Measurements from ENCODE around the gene HSD17B12. TPM values are rescaled to one million over a fixed set of nuclear protein-coding genes. Genes with fewer than 3 reads are reported as not detected.
"Not testable (repeated sequence)": the region's sequence is repeated elsewhere in the genome, so short reads cannot be mapped to it uniquely, and the experiment has no call there.

The HSD17B12 gene
- total RNA-seq, 2 donors from 2014 or later: 59.9 to 102 TPM

GRCh38 chr11:43751726-43752125, 71.2 kb downstream of the HSD17B12 start:
- intact Hi-C loops (cut with DNase I): no loop called here
- no peaks in the 10 kb centered on the region for H3K27me3 ChIP-seq (replicated peaks; ENCODE audit: insufficient read depth)

GRCh38 chr11:43756575-43756974, 76.0 kb downstream of the HSD17B12 start:
- no peak for DNase-seq (ENCODE audit: low spot score)
- WGBS: 94% methylated on average over 3 of the region's 3 CpGs
- H3K36me3 ChIP-seq: no peaks in the 10 kb centered on the region
- no peak for TF ChIP-seq POLR2AphosphoS5 (IDR thresholded peaks at IDR 0.05)
- TF ChIP-seq POLR2A (IDR thresholded peaks at IDR 0.05): no peak
- no peak for TF ChIP-seq CTCF (IDR thresholded peaks at IDR 0.05)
- no peaks in the 10 kb centered on the region for H3K4me1 ChIP-seq (replicated peaks)
- no peak overlapping the region for H3K4me3 ChIP-seq
- intact Hi-C loops (cut with DNase I): no loop called here
- H3K27me3 ChIP-seq (replicated peaks; ENCODE audit: insufficient read depth): no peaks in the 10 kb centered on the region
- no peaks in the 10 kb centered on the region for H3K9me3 ChIP-seq
- H3K27ac ChIP-seq: no peak overlapping the region

More at GRCh38 chr11:43751726-43752125, 71.2 kb downstream of the HSD17B12 start:
- H3K4me3 ChIP-seq: no peak overlapping the region
- DNase-seq (ENCODE audit: low spot score): no peak
- TF ChIP-seq POLR2A (IDR thresholded peaks at IDR 0.05) (no peak), CTCF (IDR thresholded peaks at IDR 0.05) (no peak), POLR2AphosphoS5 (IDR thresholded peaks at IDR 0.05) (no peak)
- H3K27ac ChIP-seq: no peak overlapping the region
- WGBS: 97% methylated on average over 4 of the region's 4 CpGs
- no peaks in the 10 kb centered on the region for H3K4me1 ChIP-seq (replicated peaks)
- H3K36me3 ChIP-seq: no peaks in the 10 kb centered on the region
- H3K9me3 ChIP-seq: no peaks in the 10 kb centered on the region

- 76% methylated on average over 4 of the region's 4 CpGs for WGBS
Measured at GRCh38 chr11:43758927-43759326, 78.4 kb downstream of the HSD17B12 start.

GRCh38 chr11:43760902-43761301, 80.4 kb downstream of the HSD17B12 start:
- no peaks in the 10 kb centered on the region for H3K27me3 ChIP-seq (replicated peaks; ENCODE audit: insufficient read depth)
- no peaks in the 10 kb centered on the region for H3K36me3 ChIP-seq
- no peak overlapping the region for H3K27ac ChIP-seq
- no peaks in the 10 kb centered on the region for H3K9me3 ChIP-seq
- no peak for TF ChIP-seq POLR2AphosphoS5 (IDR thresholded peaks at IDR 0.05)
- TF ChIP-seq CTCF (IDR thresholded peaks at IDR 0.05): no peak
- no peak for TF ChIP-seq POLR2A (IDR thresholded peaks at IDR 0.05)
- no peaks in the 10 kb centered on the region for H3K4me1 ChIP-seq (replicated peaks)
- DNase-seq (ENCODE audit: low spot score): no peak
- no peak overlapping the region for H3K4me3 ChIP-seq
- intact Hi-C loops (cut with DNase I): no loop called here
- 95% methylated on average over 2 of the region's 2 CpGs for WGBS

More at GRCh38 chr11:43758927-43759326, 78.4 kb downstream of the HSD17B12 start:
- H3K27me3 ChIP-seq (replicated peaks; ENCODE audit: insufficient read depth): no peaks in the 10 kb centered on the region
- TF ChIP-seq POLR2AphosphoS5 (IDR thresholded peaks at IDR 0.05): no peak
- TF ChIP-seq POLR2A (IDR thresholded peaks at IDR 0.05): no peak
- TF ChIP-seq CTCF (IDR thresholded peaks at IDR 0.05): no peak
- no peaks in the 10 kb centered on the region for H3K4me1 ChIP-seq (replicated peaks)
- H3K9me3 ChIP-seq: no peaks in the 10 kb centered on the region
- intact Hi-C loops (cut with DNase I): no loop called here
- no peak for DNase-seq (ENCODE audit: low spot score)
- no peak overlapping the region for H3K27ac ChIP-seq
- H3K4me3 ChIP-seq: no peak overlapping the region
- H3K36me3 ChIP-seq: no peaks in the 10 kb centered on the region

- 93% methylated on average over 1 of the region's 1 CpG for WGBS
- Histone ChIP-seq H3K27ac (no peak overlapping the region), H3K36me3 (no peaks in the 10 kb centered on the region), H3K27me3 (replicated peaks; ENCODE audit: insufficient read depth) (no peaks in the 10 kb centered on the region), H3K4me1 (replicated peaks) (no peaks in the 10 kb centered on the region), H3K9me3 (no peaks in the 10 kb centered on the region), H3K4me3 (no peak overlapping the region)
- DNase-seq (ENCODE audit: low spot score): no peak
- intact Hi-C loops (cut with DNase I): no loop called here
- no peak for TF ChIP-seq CTCF (IDR thresholded peaks at IDR 0.05)
- no peak for TF ChIP-seq POLR2AphosphoS5 (IDR thresholded peaks at IDR 0.05)
- no peak for TF ChIP-seq POLR2A (IDR thresholded peaks at IDR 0.05)
Measured at GRCh38 chr11:43765194-43765593, 84.7 kb downstream of the HSD17B12 start.

GRCh38 chr11:43768654-43769053, 88.1 kb downstream of the HSD17B12 start:
- H3K27me3 ChIP-seq (replicated peaks; ENCODE audit: insufficient read depth); H3K9me3 ChIP-seq; H3K4me3 ChIP-seq; H3K27ac ChIP-seq; H3K36me3 ChIP-seq; intact Hi-C loops (cut with DNase I); H3K4me1 ChIP-seq (replicated peaks); DNase-seq (ENCODE audit: low spot score): not testable (repeated sequence)
- WGBS: 85% methylated on average over 5 of the region's 5 CpGs

All from prostate gland (tissue), 2 donors.